Fibroblast of gingiva (primary cell): Measurements from ENCODE around the gene COMMD7.

Experiments used
- DNase-seq: peaks from one replicate; pipeline ENCODE4 v3.0.0-alpha.2; 2011; ENCODE audit warnings: low read depth

The COMMD7 gene

DNA sequence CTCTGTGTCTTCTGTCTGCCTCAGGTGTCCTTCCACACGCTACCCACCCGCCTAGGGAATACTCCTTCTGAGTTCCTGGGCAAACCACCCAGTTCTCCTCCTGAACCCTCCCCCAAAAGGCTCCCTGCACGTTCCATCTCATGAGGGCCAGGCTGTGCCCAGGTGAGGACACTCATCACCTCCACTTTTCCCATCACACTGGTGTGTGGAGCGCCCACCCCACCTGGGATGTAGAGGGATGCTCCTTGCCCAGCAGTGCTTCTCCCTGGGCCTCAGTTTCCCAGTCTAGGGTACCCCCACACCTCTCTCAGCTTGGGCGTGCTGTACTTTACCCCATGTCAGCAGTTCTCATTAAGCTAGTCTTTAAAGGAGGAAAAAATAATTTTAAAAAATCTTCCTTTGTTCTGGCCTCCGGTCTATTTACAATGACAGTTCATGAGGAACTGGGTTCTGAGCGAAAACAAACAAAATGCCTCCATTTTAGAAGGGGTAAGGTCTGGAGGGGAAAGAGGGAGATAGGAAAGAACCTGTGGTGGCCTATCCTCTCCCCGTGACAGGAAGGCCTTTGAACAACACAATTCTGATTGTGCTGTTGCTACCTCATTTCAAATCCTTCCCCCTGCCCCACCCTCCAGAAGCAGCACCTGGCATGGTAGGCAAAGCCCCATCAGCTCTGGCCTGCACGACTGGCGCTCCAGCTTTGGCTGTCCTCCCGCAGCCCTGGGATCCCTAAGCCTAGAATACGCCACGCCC lies 67.9 kb downstream of the COMMD7 start:
- DNase-seq = no peak

DNA sequence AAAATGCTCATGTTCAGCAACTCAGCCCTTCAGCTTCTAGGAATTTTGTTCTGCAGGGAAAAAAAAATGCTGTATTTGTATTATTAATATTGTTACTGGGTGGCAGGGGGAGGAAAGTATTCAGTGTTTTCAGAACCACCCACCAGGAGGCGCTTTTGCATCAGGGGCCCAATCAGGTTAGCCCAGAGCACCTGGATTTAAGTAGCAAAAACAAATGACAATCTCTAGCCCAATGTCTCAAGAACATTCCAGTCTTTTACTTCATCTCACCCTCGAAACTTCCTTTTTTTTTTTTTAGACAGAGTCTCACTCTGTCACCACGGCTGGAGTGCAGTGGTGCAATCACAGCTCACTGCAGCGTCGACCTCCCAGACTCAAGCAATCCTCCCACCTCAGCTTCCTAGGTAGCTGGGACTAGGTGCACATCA lies 68.9 kb downstream of the COMMD7 start:
- peak; percentile 17 for DNase-seq

DNA sequence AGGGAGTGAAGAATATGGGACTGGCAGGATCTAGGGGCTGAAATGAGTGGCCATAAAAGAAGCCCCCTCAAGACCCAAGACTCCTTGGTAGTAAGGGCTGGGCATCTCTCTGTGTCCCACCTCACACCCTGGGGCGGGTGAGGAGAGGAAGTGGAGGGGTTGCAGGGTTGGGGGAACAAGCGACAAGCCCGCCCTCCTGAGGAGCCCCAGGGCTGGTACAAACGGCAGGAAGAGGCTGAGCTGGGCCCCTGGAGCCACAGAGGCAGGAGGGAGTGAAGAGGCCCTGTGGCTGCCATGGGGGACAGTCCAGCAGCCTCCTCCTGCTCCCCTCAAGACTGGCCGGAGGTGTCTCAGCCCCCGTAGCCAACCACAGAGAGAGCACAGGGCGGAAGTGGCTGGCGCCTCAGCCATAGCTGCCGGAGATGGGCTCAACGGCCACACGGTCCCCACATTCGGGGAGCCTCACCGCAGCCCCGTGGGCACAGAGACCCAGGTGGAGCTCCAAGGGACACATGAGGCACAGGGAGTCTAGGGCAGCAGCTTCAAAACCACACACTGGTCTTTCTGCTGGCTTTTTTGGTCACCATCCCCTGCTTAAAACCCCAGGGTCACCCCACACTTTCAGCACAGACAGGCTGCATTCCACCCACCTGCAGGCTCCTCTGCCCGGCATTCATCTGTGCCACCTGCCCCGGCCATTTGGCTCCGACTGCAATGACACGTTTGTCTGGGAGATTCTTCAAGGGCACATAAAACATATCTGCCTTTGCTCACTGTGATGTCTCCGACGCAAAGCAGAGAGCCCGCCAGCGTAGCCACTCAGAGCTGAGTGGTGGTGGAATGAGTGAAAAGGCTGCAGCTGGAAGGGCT lies 70.0 kb downstream of the COMMD7 start:
- no peak for DNase-seq

DNA sequence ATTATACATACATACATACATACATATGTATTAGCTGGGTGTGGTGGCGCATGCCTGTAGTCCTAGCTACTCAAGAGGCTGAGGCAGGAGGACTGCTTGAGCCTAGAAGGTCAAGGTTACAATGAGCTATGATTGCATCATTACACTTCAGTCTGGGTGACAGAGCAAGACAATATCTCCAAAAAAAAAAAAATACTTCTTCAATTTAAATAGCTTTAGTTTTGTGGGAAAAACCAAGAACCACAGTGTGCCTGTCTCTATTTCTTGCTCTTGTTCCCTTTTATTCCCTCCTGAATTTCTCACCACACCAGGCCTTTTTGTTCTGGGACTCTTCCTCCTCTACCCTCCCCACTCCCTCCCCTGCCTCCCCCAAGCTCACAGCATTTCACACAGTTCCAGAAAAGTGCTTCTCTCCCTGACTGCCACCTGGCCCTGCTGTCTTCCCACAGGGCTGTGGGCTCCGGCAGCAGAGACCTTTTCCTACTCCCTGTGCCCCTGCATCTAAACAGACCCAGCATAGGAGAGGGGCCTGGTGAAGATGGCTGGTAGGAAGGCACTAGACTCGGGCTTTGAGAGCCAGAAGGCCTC lies 70.8 kb downstream of the COMMD7 start:
- DNase-seq = no peak

DNA sequence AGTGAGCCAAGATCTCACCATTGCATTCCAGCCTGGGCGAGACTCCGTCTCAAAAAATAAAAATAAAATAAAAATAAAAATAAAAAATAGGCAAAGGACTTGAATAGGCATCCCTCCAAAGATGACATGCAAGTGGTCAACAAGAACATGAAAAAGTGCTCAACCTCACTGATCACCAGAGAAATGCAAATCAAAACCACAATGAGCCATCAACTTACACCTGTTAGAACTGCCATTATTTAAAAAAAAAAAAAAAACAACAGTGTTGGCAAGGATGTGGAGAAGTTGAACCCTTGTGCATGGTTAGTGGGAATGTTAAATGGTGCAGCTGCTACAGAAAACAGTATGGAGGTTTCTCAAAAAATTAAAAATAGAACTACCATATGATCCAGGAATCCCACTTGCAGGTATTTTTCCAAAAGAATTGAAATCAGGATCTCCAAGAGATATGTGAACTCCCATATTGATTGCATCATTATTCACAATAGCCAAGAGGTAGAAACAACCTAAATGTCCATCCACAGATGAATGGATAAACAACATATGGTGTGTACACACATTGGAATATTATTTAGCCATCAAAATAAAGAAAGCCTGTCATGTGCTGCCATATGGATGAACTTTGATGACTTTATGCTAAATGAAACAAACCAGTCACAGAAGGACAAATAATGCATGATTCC lies 72.4 kb downstream of the COMMD7 start:
- no peak for DNase-seq

DNA sequence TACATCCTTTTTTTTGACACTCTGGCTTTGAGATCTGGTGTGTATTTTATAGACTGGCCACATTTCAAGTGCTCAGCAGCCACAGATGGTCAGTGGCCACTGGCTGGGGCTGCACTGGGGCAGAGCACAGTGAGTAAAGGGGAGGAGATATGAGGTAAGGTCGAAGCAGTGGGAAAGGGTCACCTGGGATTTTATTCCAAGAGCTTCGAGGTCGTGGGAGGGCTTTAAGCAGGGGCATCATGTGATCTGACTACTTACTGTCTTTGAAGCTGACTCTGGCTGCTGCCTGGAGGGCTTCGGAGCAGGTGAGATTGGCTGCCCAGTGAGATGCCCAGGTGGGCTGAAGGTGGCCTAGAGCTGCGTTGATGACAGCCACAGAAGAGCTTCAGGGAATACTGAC lies 76.2 kb downstream of the COMMD7 start:
- no peak for DNase-seq

DNA sequence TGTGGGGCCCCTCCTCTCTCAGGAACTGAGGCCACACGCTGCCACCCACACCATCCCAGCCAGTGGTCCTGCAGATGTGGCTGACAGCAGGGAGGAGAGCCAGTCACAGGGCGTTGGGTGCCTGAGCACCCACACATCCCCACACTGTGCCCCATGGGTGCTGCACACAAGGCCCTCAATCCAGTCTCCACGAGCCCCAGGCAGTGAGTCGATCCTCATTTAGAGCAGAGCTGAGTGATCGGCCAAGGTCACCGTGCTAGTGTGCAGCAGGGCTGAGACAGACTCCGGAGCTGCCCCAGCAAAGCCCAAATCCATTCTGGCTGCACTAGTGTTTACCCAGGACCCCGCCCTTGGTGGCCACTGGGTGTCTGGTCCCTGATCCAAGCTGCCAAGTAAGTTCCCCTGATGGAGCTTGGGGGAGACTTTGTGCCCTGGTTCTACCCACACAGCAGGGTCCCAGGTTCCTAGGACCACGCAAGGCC lies 78.5 kb downstream of the COMMD7 start:
- no peak for DNase-seq

DNA sequence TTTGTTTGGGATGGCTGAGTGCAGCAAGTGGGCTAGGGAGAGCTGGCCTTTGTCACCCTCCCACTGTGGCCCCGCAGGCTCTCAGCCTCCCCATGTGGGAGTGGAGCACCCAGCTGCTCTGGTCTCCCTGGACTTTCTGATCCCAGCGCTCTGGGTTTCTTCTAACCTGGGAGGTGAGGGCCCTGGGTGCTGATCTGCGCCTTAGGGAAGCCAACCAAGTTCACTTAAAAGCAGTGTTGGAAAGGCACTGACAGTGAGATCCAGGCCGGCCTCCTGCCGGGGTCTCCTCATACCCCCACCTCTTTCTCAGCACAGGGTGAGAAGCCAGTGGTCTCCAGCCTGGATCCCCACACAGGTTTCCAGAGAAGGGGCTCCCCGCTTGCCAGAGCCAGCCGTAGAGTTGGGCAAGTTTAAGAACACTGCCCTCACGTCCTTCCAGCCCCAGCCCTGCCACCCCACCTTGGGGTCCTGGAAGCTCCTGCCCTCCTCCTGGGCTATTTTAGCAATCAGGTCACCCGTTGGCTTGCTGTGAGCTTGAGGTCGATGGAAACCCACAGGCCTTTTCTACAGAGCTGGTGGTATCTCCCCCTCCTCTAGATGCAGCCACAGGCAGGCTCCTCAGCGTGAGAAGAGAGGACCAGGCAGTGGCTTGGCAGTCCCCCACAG lies 79.1 kb downstream of the COMMD7 start:
- DNase-seq = no peak

DNA sequence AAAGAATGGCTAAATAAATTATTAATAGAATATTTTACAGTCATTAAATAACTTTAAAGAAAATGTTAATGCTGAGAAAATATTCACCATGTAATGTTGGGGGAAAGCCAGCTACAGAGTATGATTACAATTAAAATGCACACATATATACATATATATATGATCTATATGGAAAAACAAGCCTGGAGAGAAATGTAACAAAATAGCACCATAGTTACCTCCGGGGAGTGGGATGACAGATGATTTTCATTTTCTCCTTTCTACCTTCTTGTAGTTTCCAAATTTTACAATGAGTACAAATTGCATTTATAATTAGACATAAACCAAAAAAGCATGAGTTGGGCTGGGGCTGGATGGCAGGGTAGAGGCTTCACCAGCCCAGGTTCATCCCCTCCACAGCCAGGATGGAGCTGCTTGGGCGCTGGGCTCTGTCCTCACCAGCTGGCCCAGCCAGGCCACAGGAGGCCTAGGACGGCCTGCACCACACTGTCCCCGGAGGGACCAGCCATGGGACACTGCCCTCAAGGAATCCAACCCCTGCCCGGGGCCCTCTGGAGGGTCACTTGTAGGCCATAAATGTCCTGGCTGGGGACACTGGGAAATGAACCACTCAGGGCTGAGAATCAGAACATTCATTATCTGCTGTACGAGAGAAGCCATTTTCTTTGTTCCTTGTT lies 79.8 kb downstream of the COMMD7 start:
- no peak for DNase-seq

DNA sequence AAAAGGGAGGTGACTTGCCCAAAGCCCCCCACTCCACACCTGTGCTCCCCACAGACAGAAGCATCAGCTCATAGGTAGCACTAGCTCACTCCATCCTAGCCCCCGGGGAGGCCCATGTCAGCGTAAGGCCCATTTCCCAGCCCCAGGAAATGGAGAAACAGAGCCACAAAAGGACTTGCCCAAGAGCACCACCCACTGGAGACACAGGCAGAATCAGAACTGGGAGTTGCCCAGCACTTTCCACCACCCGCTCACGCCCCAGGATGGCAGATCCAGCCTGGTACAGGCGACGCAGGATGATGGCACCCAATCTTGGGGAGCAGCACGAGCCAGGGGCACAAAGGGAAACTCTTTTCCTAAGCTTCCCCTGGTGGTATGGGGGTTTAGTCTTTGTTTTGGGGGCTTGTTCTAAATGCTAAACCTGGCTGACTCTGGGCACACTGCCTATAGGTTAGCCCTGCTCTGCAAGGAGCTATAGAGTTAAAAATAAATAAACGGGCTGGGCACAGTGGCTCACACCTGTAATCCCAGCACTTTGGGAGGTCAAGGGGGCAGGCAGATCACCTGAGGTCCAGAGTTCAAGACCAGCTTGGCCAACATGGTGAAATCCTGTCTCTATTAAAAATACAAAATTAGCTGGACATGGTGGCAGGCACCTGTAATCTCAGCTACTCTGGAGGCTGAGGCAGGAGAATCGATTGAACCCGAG lies 81.3 kb downstream of the COMMD7 start:
- DNase-seq = no peak

DNA sequence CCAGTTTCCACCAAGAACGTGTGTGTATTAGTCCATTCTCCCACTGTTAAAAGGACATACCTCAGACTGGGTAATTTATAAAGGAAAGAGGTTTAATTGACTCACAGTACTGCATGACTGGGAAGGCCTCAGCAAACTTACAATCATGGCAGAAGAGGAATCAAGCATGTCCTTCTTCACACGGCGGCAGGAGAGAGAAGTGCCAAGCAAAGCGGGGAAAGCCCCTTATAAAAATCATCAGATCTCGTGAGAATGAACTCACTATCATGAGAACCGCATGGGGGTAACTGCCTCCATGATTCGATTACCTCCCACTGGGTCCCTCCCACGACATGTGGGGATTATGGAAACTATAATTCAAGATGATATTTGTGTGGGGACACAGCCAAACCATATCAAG lies 82.6 kb downstream of the COMMD7 start:
- DNase-seq = no peak

DNA sequence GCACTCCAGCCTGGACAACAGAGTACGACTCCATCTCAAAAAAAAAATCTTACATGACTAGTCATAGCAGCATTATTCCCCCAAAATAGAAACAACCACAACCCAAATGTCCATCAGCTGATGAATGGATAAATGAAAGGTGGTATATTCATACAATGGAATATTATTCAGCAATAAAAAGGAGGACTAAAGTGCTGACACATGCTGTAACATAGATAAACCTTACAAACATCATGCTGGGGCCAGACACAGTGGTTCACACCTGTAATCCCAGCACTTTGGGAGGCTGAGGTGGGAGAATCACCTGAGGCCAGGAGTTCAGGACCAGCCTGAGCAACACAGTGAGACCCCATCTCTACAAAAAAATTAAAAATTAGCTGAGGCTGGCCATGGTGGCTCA lies 86.4 kb downstream of the COMMD7 start:
- DNase-seq = no peak

DNA sequence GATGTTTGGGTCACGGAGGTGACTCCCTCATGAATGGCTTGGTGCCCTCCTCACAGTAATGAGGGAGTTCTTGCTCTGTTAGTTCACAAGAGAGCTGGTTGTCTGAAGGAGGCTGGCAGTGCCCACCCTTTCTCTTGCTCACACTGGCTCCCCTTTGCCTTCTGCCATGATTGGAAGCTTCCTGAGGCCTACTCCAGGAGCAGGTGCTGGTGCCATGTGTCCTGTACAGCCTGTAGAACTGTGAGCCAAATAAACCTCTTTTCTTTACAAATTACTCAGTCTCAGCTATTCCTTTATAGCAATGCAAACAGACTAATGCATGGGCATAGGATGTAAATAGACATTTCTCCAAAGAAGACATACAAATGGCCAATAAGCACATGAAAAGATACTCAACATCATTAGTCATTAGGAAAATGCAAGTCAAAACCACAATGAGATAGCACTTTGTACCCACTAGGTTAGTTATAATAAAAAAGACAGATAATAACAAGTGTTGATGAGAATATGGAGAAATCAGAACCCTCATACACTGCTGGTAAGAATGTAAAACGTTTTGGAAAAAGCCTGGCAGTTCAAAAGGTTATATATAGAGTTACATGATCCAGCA lies 87.3 kb downstream of the COMMD7 start:
- no peak for DNase-seq

DNA sequence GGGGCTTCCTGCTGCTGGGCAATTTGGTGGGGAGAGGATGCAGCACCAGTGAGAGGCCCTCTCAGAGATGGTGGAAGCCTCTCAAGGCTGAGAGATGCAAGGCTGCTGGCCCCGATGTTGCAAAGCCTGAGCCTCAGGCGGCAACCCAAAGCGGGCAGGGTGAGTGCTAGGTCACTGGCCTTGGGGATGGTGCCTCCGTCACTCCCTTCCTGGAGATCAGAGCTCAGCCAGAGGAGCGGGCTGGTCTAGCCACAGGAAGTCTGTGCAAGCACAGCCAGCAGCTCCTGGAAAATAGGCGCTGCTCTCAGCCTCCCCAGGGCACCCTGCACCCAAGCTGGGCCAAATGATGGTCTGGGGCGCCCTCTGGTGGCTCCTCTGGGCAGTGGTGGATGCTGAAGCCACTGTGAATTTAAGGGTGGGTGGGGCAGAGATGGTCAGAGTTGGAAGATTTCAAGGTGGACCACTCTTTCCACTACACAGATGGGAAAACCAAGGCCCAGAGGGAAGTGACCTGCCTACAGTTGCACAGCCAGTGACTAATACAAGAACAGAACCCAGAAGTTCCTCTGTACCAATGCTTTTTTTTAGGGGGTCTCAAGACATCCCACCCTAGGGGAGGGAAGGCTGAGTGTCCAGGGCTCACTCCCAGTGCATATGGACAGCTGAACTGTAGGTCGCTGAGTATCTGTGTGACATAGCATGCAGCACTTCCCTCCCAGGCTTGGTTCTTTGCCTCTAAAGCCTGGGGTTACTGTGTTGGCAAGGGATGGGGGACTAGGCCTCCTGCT lies 90.3 kb downstream of the COMMD7 start:
- peak; percentile 72 for DNase-seq
